Right lobe of liver (tissue), 6 donors: ENCODE measurements around the gene NUMA1. TPM values are rescaled to one million over a fixed set of nuclear protein-coding genes. Genes with fewer than 3 reads are reported as not detected.

ENCODE experiments used
- ATAC-seq, 4 donors: fragments of 200-7000 bp; cut with Tn5 transposase; one replicate each; pipeline ENCODE4 v1.9.1; 2020; ENCODE audit warnings: mild to moderate bottlenecking in 4 of 4, moderate library complexity in 4 of 4
- DNase-seq, 3 donors: peaks; one replicate each; pipeline ENCODE4 v3.0.0-alpha.2; 2020
- H3K27ac ChIP-seq, 3 donors: fragments of 200-600 bp; one replicate each; pipeline ENCODE4 v1.8.0; 2022
- H3K27me3 ChIP-seq, 2 donors: fragments of 200-600 bp; one replicate each; pipeline ENCODE4 v1.8.0; 2022
- H3K36me3 ChIP-seq, 4 donors: fragments of 200-600 bp; sonication (generic) in 1 of 4; one replicate each; pipeline versions ENCODE4 v1.5.1 to v1.8.0; 2017 to 2022; ENCODE audit warnings: control low read depth in 1 of 4
- H3K4me1 ChIP-seq, 4 donors: fragments of 200-600 bp; sonication (generic) in 1 of 4; one replicate each; pipeline versions ENCODE4 v1.5.1 to v1.8.0; 2017 to 2022; ENCODE audit warnings: control low read depth in 1 of 4
- H3K4me3 ChIP-seq, 3 donors: fragments of 200-600 bp; one replicate each; pipeline ENCODE4 v1.8.0; 2022
- H3K9me3 ChIP-seq, 4 donors: fragments of 200-600 bp; sonication (generic) in 1 of 4; one replicate each; pipeline versions ENCODE4 v1.5.1 to v1.8.0; 2017 to 2022; ENCODE audit warnings: control low read depth in 1 of 4
- POLR2A ChIP-seq: fragments of 450-650 bp; IDR thresholded peaks from one replicate; pipeline ENCODE4 v1.6.1; 2017; ENCODE audit warnings: antibody characterized with exemption, mild to moderate bottlenecking
- WGBS: methylation state at CpG from one replicate; pipeline ENCODE4 v1.1.6; 2018; ENCODE audit warnings: low coverage, low lambda C conversion rate; ENCODE audit not compliant: insufficient coverage; ENCODE audit errors: missing lambda C conversion rate; 5-methylcytosine and 5-hydroxymethylcytosine counted together
- intact Hi-C, 2 donors: fragments of 100-400 bp; cut with DNase I; formaldehyde crosslinking; loops; one replicate each; pipeline versions ENCODE4 v1.11.2 to v1.14.1; 2022
- total RNA-seq, 6 experiments: library from RNA; depleted of rRNA in 2 of 6; stranded (reverse); fragments of >200 nt in 2 of 6; fragmentation: NEBNext Ultra II Directional in 3 of 6; extraction: Animal tissue kit (Norgen Biotek cat#: 25700) in 3 of 6; gene quantifications; one replicate each; pipeline versions ENCODE4 v1.1.0 to v1.2.4, GENCODE V29; 2016 to 2023
- TF ChIP-seq, protein P1 (sequence below), 4 donors: fragments of 200-600 bp in 3 of 4; fragments of 450-650 bp in 1 of 4; IDR thresholded peaks; one replicate each; pipeline versions ENCODE4 v1.5.1 to v1.8.0; 2016 to 2022; ENCODE audit warnings: antibody characterized with exemption in 4 of 4, mild to moderate bottlenecking in 2 of 4
- donor health status: DM: no; HTN: yes; CAD: no.
- donor health status: DM: no; HTN: no; CAD: no.
- donor health status: DM: no; HTN: no; CAD: no.
- donor health status: DM: no; HTN: yes; CAD: no.
- donor health status: DM: no; HTN: yes; CAD: no.

Gene NUMA1
- total RNA-seq, 6 experiments from 2014 or later = 47.3 to 62.5 (median 54.5) TPM

DNA sequence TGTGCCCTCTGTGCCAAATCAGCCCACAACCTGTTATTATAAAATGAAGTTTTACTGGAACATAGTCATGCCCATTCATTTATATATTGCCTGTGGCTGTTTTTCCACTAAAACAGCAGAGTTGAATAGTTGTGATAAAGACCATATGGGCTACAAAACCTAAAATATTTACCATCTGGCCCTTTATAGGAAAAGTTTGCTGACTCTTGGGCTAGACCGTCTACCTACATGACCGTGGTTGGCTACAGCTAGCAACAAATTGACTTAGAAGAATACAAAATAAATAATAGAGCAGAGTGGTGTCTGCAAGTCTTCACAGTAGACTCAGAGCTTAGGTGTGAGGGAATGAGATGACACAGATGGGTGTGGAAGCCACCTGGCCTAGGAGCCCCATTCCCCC, 92.8 kb downstream of the NUMA1 start:
- Histone ChIP-seq H3K4me1 (no peaks in the 10 kb centered on the region), H3K9me3 (no peaks in the 10 kb centered on the region), H3K27ac (no peak overlapping the region), H3K27me3 (no peaks in the 10 kb centered on the region), H3K36me3 (peaks cover 0 to 12% (median 3%) of the 10 kb centered on the region in 4 donors), H3K4me3 (no peak overlapping the region)
- TF ChIP-seq POLR2A = no peak
- TF ChIP-seq, protein P1, sequence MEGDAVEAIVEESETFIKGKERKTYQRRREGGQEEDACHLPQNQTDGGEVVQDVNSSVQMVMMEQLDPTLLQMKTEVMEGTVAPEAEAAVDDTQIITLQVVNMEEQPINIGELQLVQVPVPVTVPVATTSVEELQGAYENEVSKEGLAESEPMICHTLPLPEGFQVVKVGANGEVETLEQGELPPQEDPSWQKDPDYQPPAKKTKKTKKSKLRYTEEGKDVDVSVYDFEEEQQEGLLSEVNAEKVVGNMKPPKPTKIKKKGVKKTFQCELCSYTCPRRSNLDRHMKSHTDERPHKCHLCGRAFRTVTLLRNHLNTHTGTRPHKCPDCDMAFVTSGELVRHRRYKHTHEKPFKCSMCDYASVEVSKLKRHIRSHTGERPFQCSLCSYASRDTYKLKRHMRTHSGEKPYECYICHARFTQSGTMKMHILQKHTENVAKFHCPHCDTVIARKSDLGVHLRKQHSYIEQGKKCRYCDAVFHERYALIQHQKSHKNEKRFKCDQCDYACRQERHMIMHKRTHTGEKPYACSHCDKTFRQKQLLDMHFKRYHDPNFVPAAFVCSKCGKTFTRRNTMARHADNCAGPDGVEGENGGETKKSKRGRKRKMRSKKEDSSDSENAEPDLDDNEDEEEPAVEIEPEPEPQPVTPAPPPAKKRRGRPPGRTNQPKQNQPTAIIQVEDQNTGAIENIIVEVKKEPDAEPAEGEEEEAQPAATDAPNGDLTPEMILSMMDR (IDR thresholded peaks at IDR 0.05) = no peak
- intact Hi-C loops = no loop called here
- ATAC-seq (no peak), DNase-seq (no peak)
- WGBS = 60% methylated on average over 2 of the region's 2 CpGs

DNA sequence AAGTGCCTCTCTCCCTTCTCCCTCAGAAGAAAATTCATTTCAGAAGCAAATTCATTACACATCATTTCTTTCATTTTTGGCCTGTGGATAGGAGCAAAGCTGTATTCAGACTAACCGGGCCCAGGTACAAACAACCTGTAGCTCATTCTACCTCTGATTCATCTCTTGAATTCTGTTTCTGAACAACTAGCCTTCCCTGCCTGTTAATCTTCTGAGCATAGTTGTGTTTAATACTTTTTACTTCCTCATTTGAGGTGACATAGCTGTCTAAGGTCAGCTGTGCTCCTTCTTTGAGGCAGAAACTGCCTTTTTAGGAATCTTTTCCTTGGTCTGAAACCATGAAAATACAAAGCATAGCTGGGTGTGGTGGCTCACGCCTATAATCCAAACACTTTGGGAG, 94.2 kb downstream of the NUMA1 start:
- Histone ChIP-seq H3K36me3 (peaks cover 0 to 12% (median 3%) of the 10 kb centered on the region in 4 donors), H3K27me3 (no peaks in the 10 kb centered on the region), H3K4me3 (no peak overlapping the region), H3K4me1 (no peaks in the 10 kb centered on the region), H3K27ac (no peak overlapping the region), H3K9me3 (no peaks in the 10 kb centered on the region)
- WGBS = 84% methylated on average over 2 of the region's 2 CpGs
- no peak for DNase-seq
- intact Hi-C loops = no loop called here
- peak in 1 of 4 donors; percentile 28 for ATAC-seq
- TF ChIP-seq, protein P1 (IDR thresholded peaks at IDR 0.05) = no peak
- TF ChIP-seq POLR2A = no peak

DNA sequence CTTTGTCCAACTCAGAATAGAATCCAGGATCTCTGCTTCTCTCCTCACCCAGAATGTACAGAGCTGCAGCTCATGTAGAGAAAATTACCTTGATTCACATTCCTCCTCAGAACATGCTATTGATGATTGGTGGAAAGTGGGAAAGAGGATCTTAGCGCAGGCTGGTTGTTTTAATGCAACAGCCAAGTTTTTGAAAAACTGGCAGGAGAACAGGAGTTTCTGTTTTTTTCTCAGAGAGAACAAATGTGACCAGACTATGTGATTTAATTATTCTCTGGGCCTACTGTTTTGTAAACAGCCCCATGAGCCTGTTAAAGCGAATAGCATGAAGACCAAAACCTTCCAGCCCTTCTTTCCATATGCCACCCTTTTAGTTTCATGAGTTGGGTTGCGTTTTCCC, 100.7 kb downstream of the NUMA1 start:
- DNase-seq (no peak), ATAC-seq (no peak)
- WGBS = 97% methylated on average over 3 of the region's 3 CpGs
- no peaks in the 10 kb centered on the region for H3K4me1 ChIP-seq
- no peaks in the 10 kb centered on the region for H3K9me3 ChIP-seq
- H3K27ac ChIP-seq = no peak overlapping the region
- H3K36me3 ChIP-seq = peaks cover 0 to 7% (median 3%) of the 10 kb centered on the region in 4 donors
- TF ChIP-seq, protein P1 (IDR thresholded peaks at IDR 0.05) = no peak
- TF ChIP-seq POLR2A = no peak
- H3K4me3 ChIP-seq = no peak overlapping the region
- intact Hi-C loops = no loop called here
- H3K27me3 ChIP-seq = no peaks in the 10 kb centered on the region

DNA sequence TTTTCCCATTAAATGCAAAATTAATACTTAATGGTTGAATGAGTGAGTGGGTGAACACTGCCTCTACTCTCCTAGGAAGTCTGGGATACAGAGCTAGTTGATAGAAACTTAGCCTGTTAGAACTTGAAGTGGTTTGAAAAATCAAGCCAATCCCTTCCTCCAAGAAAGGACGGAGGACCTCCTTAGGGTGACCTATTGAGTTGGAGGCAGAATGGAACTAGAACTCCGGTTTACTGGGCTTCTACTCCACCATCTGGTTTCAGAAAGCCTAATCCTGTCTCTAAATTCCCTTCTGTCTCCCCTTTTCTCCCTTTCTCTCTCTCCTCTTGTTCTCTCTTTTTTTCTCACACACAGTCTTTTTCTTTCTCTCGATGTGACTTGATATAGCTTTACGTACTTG, 101.2 kb downstream of the NUMA1 start:
- 96% methylated on average over 3 of the region's 4 CpGs for WGBS
- H3K4me3 ChIP-seq = no peak overlapping the region
- no peaks in the 10 kb centered on the region for H3K9me3 ChIP-seq
- DNase-seq (no peak), ATAC-seq (no peak)
- H3K36me3 ChIP-seq = peaks cover 0 to 7% (median 3%) of the 10 kb centered on the region in 4 donors
- intact Hi-C loops = no loop called here
- H3K27me3 ChIP-seq = no peaks in the 10 kb centered on the region
- no peak for TF ChIP-seq POLR2A
- TF ChIP-seq, protein P1 (IDR thresholded peaks at IDR 0.05) = no peak
- no peaks in the 10 kb centered on the region for H3K4me1 ChIP-seq
- H3K27ac ChIP-seq = no peak overlapping the region
